GM12864 (cell line): Measurements from ENCODE around the gene DIAPH1.

Experiments used
- DNase-seq: peaks from one replicate; pipeline ENCODE4 v3.0.0-alpha.2; 2011; ENCODE audit warnings: low read depth
- H3K4me3 ChIP-seq: 2 replicates; pipeline ENCODE4 v1.5.1; 2011; ENCODE audit warnings: mild to moderate bottlenecking, low read depth, low read length, control low read depth
- TF ChIP-seq, protein P1 (sequence below): IDR thresholded peaks from 2 replicates; pipeline ENCODE4 v1.5.1; 2011; ENCODE audit warnings: low read depth, mild to moderate bottlenecking, moderate library complexity, low read length, control low read depth, inconsistent platforms; ENCODE audit errors: missing control alignments

Gene DIAPH1

DNA sequence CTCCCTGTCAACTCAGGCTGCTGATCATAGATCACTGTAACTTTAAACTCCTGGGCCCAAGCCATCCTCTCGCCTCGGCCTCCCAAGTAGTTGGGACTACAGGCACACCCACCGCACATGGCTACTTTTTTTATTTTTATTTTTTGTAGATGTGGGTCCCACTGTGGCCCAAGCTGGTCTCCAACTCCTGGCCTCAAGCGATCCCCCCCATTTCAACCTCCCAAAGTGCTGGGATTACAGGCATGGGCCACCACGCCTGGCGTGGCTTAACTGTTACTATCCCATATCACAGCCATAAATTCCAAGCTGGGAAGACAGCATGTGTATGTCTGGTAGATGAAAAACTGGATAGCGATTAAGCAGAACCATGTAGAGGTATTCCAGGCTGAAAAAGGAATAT lies 16.8 kb upstream of the DIAPH1 start:
- H3K4me3 ChIP-seq: peak overlapping the region; percentile 85
- DNase-seq: no peak
- TF ChIP-seq, protein P1, sequence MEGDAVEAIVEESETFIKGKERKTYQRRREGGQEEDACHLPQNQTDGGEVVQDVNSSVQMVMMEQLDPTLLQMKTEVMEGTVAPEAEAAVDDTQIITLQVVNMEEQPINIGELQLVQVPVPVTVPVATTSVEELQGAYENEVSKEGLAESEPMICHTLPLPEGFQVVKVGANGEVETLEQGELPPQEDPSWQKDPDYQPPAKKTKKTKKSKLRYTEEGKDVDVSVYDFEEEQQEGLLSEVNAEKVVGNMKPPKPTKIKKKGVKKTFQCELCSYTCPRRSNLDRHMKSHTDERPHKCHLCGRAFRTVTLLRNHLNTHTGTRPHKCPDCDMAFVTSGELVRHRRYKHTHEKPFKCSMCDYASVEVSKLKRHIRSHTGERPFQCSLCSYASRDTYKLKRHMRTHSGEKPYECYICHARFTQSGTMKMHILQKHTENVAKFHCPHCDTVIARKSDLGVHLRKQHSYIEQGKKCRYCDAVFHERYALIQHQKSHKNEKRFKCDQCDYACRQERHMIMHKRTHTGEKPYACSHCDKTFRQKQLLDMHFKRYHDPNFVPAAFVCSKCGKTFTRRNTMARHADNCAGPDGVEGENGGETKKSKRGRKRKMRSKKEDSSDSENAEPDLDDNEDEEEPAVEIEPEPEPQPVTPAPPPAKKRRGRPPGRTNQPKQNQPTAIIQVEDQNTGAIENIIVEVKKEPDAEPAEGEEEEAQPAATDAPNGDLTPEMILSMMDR: no peak

GRCh38 chr5:141634720-141635119 lies 15.9 kb upstream of the DIAPH1 start:
- DNase-seq: no peak
- H3K4me3 ChIP-seq: peak overlapping the region; percentile 32
- TF ChIP-seq, protein P1: no peak

DNA sequence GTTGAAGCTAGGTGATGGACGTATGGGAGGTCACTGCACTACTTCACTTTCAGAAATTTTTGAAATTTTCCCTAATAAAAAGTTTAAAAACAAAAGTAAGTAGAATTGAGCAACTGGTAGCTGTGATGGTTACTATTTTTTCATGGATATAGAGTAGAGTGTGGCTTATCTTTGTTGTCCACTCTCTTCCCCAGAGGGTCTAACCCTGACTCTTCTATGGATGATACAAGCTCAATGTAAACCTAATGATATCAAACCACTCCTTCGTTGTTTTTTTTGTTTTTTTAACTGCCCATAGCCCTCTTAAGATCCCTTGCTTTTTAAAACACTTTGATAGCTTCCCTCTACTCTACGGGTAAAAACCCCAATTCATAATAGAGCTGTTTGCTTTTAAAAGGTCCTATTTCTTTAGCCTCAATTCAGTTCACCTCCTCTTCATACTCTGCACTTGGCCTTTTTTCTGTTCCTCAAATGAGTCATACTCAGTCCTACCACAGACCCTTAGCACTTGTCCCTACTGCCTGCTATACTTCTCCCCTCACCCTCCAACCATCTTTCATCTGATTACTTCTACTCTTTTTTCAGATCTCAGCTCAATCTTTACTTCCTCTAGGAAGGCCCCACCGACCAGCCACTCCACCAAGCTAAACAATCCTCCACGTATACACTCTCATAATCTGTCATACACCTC lies 15.2 kb upstream of the DIAPH1 start:
- no peak overlapping the region; the same call in 1 of the 2 replicates for H3K4me3 ChIP-seq
- TF ChIP-seq, protein P1: no peak
- DNase-seq: peak; percentile 71

DNA sequence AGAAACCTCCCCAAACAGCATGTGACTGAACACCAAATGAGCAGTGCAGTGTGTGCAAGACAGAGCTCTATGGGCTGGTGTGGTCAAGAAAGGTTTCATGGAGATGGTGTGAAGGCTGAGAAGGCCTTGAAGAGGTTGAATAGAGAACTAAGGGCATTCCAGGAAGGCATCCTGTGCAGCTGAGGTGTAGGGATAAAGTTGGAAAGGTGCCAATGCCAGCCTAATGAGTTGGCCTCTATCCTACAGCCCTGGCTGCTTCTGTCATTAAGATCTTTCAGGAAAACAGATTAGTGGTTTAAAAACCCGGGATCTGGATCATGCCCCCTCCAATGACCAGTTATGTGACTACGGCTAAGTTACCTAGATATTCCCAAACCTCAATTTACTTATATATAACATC lies 13.8 kb upstream of the DIAPH1 start:
- no peak for DNase-seq
- TF ChIP-seq, protein P1: no peak

DNA sequence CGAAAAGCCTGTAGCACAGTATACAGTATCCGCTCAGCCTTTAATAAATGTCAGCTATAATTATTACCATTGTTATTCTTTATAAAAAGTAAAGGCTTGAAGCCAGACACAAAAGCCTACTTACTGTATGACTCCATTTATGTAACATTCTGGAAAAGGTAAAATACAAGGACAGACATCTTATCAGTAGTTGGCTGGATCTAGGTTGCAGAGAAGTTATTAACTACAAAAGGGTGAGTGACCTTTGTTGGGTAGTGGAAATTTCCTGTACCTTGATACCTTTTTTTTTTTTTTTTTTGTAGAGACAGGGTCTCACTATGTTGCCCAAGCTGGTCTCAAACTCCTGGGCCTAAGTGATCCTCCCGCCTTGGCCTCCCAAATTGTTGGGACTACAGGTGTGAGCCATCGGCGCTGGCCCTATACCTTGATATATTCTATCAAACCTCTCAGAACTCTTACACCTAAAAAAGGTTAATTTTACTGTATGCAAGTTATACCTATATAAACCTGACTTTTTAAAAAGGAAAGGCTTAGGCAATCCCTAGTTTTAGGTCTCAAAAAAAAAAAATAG lies 11.9 kb upstream of the DIAPH1 start:
- TF ChIP-seq, protein P1: no peak
- H3K4me3 ChIP-seq: no peak overlapping the region
- DNase-seq: no peak

More for the DNA sequence above, 13.8 kb upstream of the DIAPH1 start:
- no peak overlapping the region for H3K4me3 ChIP-seq

DNA sequence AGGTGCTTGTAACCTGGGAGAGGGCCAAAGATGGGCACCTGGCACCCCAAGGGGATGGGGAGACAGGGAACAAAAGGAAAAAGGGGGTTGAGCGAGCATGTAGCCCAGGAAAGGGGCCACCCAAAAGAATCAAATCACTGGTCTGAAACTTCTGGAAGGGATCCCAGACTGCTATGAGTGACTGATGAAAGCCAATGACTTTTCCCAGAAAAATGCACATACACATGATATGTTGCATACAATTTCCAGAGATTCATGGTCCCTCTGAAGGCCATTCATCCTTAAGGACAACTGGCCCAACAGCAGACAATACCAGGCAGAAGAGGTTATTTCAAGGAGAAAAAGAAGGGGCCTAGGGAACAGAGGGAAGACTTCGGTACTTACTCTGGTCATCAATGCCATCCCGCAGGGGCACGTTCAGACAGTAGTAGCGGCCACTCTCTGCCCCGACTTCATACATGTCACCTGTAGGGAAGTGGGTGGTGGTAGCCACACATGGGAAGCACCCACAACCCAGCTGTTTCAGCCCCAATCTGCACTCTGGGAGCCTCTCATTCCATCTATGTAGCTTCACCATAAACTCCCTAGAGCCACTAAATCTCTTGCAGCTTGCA lies 9.5 kb upstream of the DIAPH1 start:
- TF ChIP-seq, protein P1: no peak
- no peak overlapping the region for H3K4me3 ChIP-seq
- DNase-seq: no peak
